Measurements from ENCODE around the gene ARID1B. TPM values are rescaled to one million over a fixed set of nuclear protein-coding genes. Genes with fewer than 3 reads are reported as not detected.

The ARID1B gene
- total and polyA plus RNA-seq, 7 donors = 8.4 to 115 (median 69.6) TPM

- Histone ChIP-seq H3K27ac (no peak overlapping the region), H3K36me3 (no peaks in the 10 kb centered on the region), H3K27me3 (no peaks in the 10 kb centered on the region), H3K4me3 (no peak overlapping the region), H3K9me3 (no peaks in the 10 kb centered on the region), H3K4me1 (no peaks in the 10 kb centered on the region)
- intact Hi-C loops (cut with DNase I) = no loop called here
- TF ChIP-seq POLR2A (IDR thresholded peaks at IDR 0.05) (no peak), POLR2AphosphoS5 (IDR thresholded peaks at IDR 0.05) (no peak), EP300 (IDR thresholded peaks at IDR 0.05) (no peak)
- TF ChIP-seq, protein P1, sequence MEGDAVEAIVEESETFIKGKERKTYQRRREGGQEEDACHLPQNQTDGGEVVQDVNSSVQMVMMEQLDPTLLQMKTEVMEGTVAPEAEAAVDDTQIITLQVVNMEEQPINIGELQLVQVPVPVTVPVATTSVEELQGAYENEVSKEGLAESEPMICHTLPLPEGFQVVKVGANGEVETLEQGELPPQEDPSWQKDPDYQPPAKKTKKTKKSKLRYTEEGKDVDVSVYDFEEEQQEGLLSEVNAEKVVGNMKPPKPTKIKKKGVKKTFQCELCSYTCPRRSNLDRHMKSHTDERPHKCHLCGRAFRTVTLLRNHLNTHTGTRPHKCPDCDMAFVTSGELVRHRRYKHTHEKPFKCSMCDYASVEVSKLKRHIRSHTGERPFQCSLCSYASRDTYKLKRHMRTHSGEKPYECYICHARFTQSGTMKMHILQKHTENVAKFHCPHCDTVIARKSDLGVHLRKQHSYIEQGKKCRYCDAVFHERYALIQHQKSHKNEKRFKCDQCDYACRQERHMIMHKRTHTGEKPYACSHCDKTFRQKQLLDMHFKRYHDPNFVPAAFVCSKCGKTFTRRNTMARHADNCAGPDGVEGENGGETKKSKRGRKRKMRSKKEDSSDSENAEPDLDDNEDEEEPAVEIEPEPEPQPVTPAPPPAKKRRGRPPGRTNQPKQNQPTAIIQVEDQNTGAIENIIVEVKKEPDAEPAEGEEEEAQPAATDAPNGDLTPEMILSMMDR (IDR thresholded peaks at IDR 0.05) = no peak
- 22 to 51% methylated on average over 10 of the region's 10 CpGs for WGBS, 2 donors
- DNase-seq = no peak
Measured at GRCh38 chr6:156752666-156753301, 24.4 kb upstream of the ARID1B start.

- no peak overlapping the region for H3K27ac ChIP-seq
- TF ChIP-seq, protein P1 (IDR thresholded peaks at IDR 0.05) = no peak
- TF ChIP-seq POLR2A (IDR thresholded peaks at IDR 0.05) (no peak), EP300 (IDR thresholded peaks at IDR 0.05) (no peak), POLR2AphosphoS5 (IDR thresholded peaks at IDR 0.05) (no peak)
- intact Hi-C loops (cut with DNase I) = no loop called here
- 91 to 92% methylated on average over 8 of the region's 8 CpGs for whole genome bisulfite sequencing, 2 donors
- no peaks in the 10 kb centered on the region for H3K9me3 ChIP-seq
- no peaks in the 10 kb centered on the region for H3K4me1 ChIP-seq
- no peak for DNase-seq
- H3K27me3 ChIP-seq = no peaks in the 10 kb centered on the region
- no peak overlapping the region for H3K4me3 ChIP-seq
- H3K36me3 ChIP-seq = no peaks in the 10 kb centered on the region
Measured at GRCh38 chr6:156756630-156757610, 20.3 kb upstream of the ARID1B start.

DNA sequence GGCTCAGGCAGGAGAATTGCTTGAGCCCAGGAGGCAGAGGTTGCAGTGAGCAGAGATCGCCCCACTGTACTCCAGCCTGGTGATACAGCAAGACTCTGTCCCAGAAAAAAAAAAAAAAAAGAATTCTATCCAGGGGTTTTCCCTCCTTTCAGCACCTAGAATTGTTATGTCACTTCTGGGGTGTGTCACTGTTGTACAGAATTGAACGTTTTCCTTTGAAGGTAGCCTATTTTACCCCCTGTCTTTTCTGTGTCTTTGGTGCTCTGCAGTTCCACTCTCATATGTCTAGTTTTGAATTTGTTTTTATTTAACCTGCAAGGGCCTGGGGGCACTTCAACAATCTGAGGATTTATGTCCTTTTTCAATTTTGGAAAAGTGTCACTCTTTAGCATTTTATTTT is 19.3 kb upstream of the ARID1B start:
- no peaks in the 10 kb centered on the region for H3K9me3 ChIP-seq
- no peaks in the 10 kb centered on the region for H3K36me3 ChIP-seq
- intact Hi-C loops (cut with DNase I) = no loop called here
- WGBS, 2 donors = 58 to 77% methylated on average over 2 of the region's 2 CpGs
- no peaks in the 10 kb centered on the region for H3K27me3 ChIP-seq
- TF ChIP-seq EP300 (IDR thresholded peaks at IDR 0.05) (no peak), POLR2A (IDR thresholded peaks at IDR 0.05) (no peak), POLR2AphosphoS5 (IDR thresholded peaks at IDR 0.05) (no peak)
- TF ChIP-seq, protein P1 (IDR thresholded peaks at IDR 0.05) = no peak
- no peak overlapping the region for H3K27ac ChIP-seq
- H3K4me3 ChIP-seq = no peak overlapping the region
- H3K4me1 ChIP-seq = no peaks in the 10 kb centered on the region
- no peak for DNase-seq

GRCh38 chr6:156760377-156760776 is 16.8 kb upstream of the ARID1B start:
- H3K36me3 ChIP-seq = no peaks in the 10 kb centered on the region
- no peak for TF ChIP-seq POLR2AphosphoS5 (IDR thresholded peaks at IDR 0.05)
- TF ChIP-seq POLR2A (IDR thresholded peaks at IDR 0.05) = no peak
- TF ChIP-seq EP300 (IDR thresholded peaks at IDR 0.05) = no peak
- TF ChIP-seq, protein P1 (IDR thresholded peaks at IDR 0.05) = no peak
- 84 to 91% methylated on average over 4 of the region's 4 CpGs for WGBS, 2 donors
- H3K4me3 ChIP-seq = no peak overlapping the region
- no peaks in the 10 kb centered on the region for H3K27me3 ChIP-seq
- no peak for DNase-seq
- intact Hi-C loops (cut with DNase I) = no loop called here
- no peak overlapping the region for H3K27ac ChIP-seq
- H3K4me1 ChIP-seq = no peaks in the 10 kb centered on the region
- H3K9me3 ChIP-seq = no peaks in the 10 kb centered on the region
